HCT116 (cell line): ENCODE measurements around the gene MOV10L1. TPM values are rescaled to one million over a fixed set of nuclear protein-coding genes. Genes with fewer than 3 reads are reported as not detected.

Source experiments
- ATAC-seq: fragments of 200-7000 bp; cut with Tn5 transposase; 2 replicates; pipeline ENCODE4 v1.9.1; 2020; ENCODE audit warnings: mild to moderate bottlenecking, moderate library complexity
- BruUV-seq: library from RNA; stranded (reverse); fragments of 400-500 nt; replicated peaks from 2 replicates; lab custom pipeline; 2021; lab: Mats Ljungman, UMichigan
- CTCF ChIA-PET: fragments of 300-600 bp; sonication (Branson Sonifier 250); formaldehyde crosslinking; loops from one replicate; lab custom pipeline; 2021; ENCODE audit warnings: antibody characterized with exemption; lab: Charles Lee
- POLR2A ChIA-PET: fragments of 300-600, 350-600 bp; sonication (Branson Sonifier 250); formaldehyde crosslinking; loops from one replicate; lab custom pipeline; 2021; ENCODE audit warnings: antibody characterized with exemption; lab: Charles Lee
- RAD21 ChIA-PET, 2 experiments: fragments of 300-600 bp; sonication (Branson Sonifier 250); formaldehyde crosslinking; loops; one replicate each; lab custom pipeline; 2023; ENCODE audit warnings: low total read pairs in 2 of 2; ENCODE audit not compliant: uncharacterized antibody in 2 of 2, unreplicated experiment in 2 of 2, low non-redundant PET in 1 of 2; lab: Charles Lee
- DNase-seq: peaks from one replicate; pipeline ENCODE4 v3.0.0-alpha.2; 2010; ENCODE audit warnings: low read depth, low spot score
- H2AFZ ChIP-seq: fragments of 200-600 bp; shearing (Covaris generic), sonication (generic); 2 replicates; pipeline ENCODE4 v1.6.1; 2017; ENCODE audit warnings: low read depth, mixed run types, mixed read lengths, antibody characterized with exemption, low read length; ENCODE audit not compliant: poor library complexity, severe bottlenecking
- H3K27ac ChIP-seq: 2 replicates; pipeline ENCODE4 v1.5.1; 2012; ENCODE audit warnings: low read depth, low read length
- H3K27me3 ChIP-seq: fragments of 200-600 bp; sonication (generic); 2 replicates; pipeline ENCODE4 v1.6.1; 2016; ENCODE audit warnings: mixed run types, low read length, mixed read lengths; ENCODE audit not compliant: insufficient read depth
- H3K36me3 ChIP-seq, 2 experiments: fragments of 200-500 bp in 1 of 2; fragments of 200-600 bp in 1 of 2; sonication (Bioruptor generic) in 1 of 2; sonication (generic) in 1 of 2; 2 replicates each; pipeline versions ENCODE4 v1.5.1 to v1.6.1; 2014 to 2016; ENCODE audit warnings: low read length in 2 of 2, inconsistent platforms in 1 of 2, mixed read lengths in 1 of 2, mixed run types in 1 of 2; ENCODE audit not compliant: insufficient read depth in 2 of 2, control insufficient read depth in 1 of 2
- H3K4me1 ChIP-seq, 2 experiments: fragments of 200-600 bp in 1 of 2; sonication (generic) in 1 of 2; 2 replicates each; pipeline versions ENCODE4 v1.5.1 to v1.6.1; 2012 to 2017; ENCODE audit warnings: low read length in 2 of 2, inconsistent platforms in 1 of 2, mild to moderate bottlenecking in 1 of 2, mixed read lengths in 1 of 2, mixed run types in 1 of 2, moderate library complexity in 1 of 2; ENCODE audit not compliant: insufficient read depth in 2 of 2, control insufficient read depth in 1 of 2
- H3K4me2 ChIP-seq: fragments of 200-600 bp; sonication (generic); 2 replicates; pipeline ENCODE4 v1.6.1; 2017; ENCODE audit warnings: mixed run types, low read length, mixed read lengths
- H3K4me3 ChIP-seq, 2 experiments: fragments of 200-600 bp in 1 of 2; sonication (generic) in 1 of 2; replicated peaks in 1 of 2; 2 replicates each; pipeline ENCODE4 v1.5.1; 2011 to 2016; ENCODE audit warnings: low read length in 2 of 2, control low read depth in 1 of 2, low read depth in 1 of 2, mild to moderate bottlenecking in 1 of 2, mixed read lengths in 1 of 2, mixed run types in 1 of 2
- H3K79me2 ChIP-seq: fragments of 200-600 bp; sonication (generic); 2 replicates; pipeline ENCODE4 v1.6.1; 2017; ENCODE audit warnings: mild to moderate bottlenecking, mixed run types, low read length, moderate library complexity, mixed read lengths; ENCODE audit not compliant: insufficient read depth
- H3K9ac ChIP-seq: fragments of 200-600 bp; sonication (generic); 2 replicates; pipeline ENCODE4 v1.6.1; 2016; ENCODE audit warnings: low read length, mixed read lengths
- H3K9me2 ChIP-seq: fragments of 200-600 bp; sonication (generic), shearing (Covaris generic); 2 replicates; pipeline ENCODE4 v1.6.1; 2017; ENCODE audit warnings: mixed run types, mild to moderate bottlenecking, moderate library complexity; ENCODE audit not compliant: insufficient read depth
- H3K9me3 ChIP-seq, 2 experiments: fragments of 200-500 bp in 1 of 2; fragments of 200-600 bp in 1 of 2; sonication (Bioruptor generic) in 1 of 2; sonication (generic) in 1 of 2; 2 replicates each; pipeline ENCODE4 v1.6.1; 2014 to 2017; ENCODE audit warnings: low read length in 2 of 2, mixed read lengths in 2 of 2, inconsistent platforms in 1 of 2, low read depth in 1 of 2, mild to moderate bottlenecking in 1 of 2, mixed run types in 1 of 2, moderate library complexity in 1 of 2; ENCODE audit not compliant: control insufficient read depth in 1 of 2, insufficient read depth in 1 of 2
- H4K20me1 ChIP-seq: fragments of 200-600 bp; sonication (generic), shearing (Covaris generic); 2 replicates; pipeline ENCODE4 v1.6.1; 2017; ENCODE audit warnings: mixed run types, mild to moderate bottlenecking, moderate library complexity; ENCODE audit not compliant: insufficient read depth
- ATF3 ChIP-seq: IDR thresholded peaks from 2 replicates; pipeline ENCODE4 v1.6.1; 2012
- CTCF ChIP-seq, 3 experiments: fragments of 200-600 bp in 1 of 3; sonication (generic) in 1 of 3; IDR thresholded peaks in 2 of 3; conservative IDR thresholded peaks in 1 of 3; 2 replicates each; pipeline ENCODE4 v1.5.1; 2012 to 2017; ENCODE audit warnings: low read depth in 2 of 3, low read length in 2 of 3, antibody characterized with exemption in 1 of 3, borderline replicate concordance in 1 of 3, control low read depth in 1 of 3, mild to moderate bottlenecking in 1 of 3, mixed read lengths in 1 of 3, mixed run types in 1 of 3, moderate library complexity in 1 of 3; ENCODE audit not compliant: insufficient read depth in 1 of 3
- EZH2 ChIP-seq: fragments of 200-600 bp; sonication (generic); IDR thresholded peaks from 2 replicates; pipeline ENCODE4 v1.6.1; 2017; ENCODE audit warnings: antibody characterized with exemption, mixed run types
- POLR2AphosphoS5 ChIP-seq: IDR thresholded peaks from 2 replicates; pipeline ENCODE4 v1.6.1; 2011; ENCODE audit warnings: mild to moderate bottlenecking, low read depth, low read length, moderate library complexity
- RAD21 ChIP-seq: IDR thresholded peaks from 2 replicates; pipeline ENCODE4 v1.6.1; 2012; ENCODE audit warnings: low read depth, mild to moderate bottlenecking
- SRF ChIP-seq: IDR thresholded peaks from 2 replicates; pipeline ENCODE4 v1.6.1; 2012; ENCODE audit warnings: low read depth
- intact Hi-C: fragments of 100-400 bp; cut with micrococcal nuclease; formaldehyde crosslinking; loops from 2 replicates; pipeline ENCODE4 v1.10.0; 2022
- total RNA-seq: library from RNA; stranded (reverse); gene quantifications from one replicate; pipeline ENCODE4 v1.2.1, GENCODE V29; 2021; ENCODE audit not compliant: unreplicated experiment
- TF ChIP-seq, protein P1 (sequence below): IDR thresholded peaks from 2 replicates; pipeline ENCODE4 v1.6.1; 2011; ENCODE audit warnings: mild to moderate bottlenecking, low read length, moderate library complexity; ENCODE audit not compliant: insufficient replicate concordance; ENCODE audit errors: extremely low read depth
- TF ChIP-seq, protein P2 (sequence below): IDR thresholded peaks from 2 replicates; pipeline ENCODE4 v1.6.1; 2012

Gene MOV10L1
- total RNA-seq, 1 experiment from 2014 or later = not detected

- no TSS peak for BruUV-seq
- ChIA-PET CTCF (no interaction called here), POLR2A (no interaction called here), RAD21 (no interaction called here)
- peaks cover 15 to 27% of the 10 kb centered on the region in 2 experiments for H3K4me1 ChIP-seq
- H3K27me3 ChIP-seq = no peaks in the 10 kb centered on the region
- no peak overlapping the region for H3K9ac ChIP-seq
- peaks cover 2 to 20% of the 10 kb centered on the region in 2 experiments; a peak in 3 of 4 replicates for H3K36me3 ChIP-seq
- ATAC-seq = no peak
- H3K79me2 ChIP-seq = peaks cover 60% of the 10 kb centered on the region
- H2AFZ ChIP-seq = no peak overlapping the region
- no peak overlapping the region for H3K4me2 ChIP-seq
- no peak overlapping the region for H3K4me3 ChIP-seq
- H3K9me3 ChIP-seq = no peaks in the 10 kb centered on the region
- H3K27ac ChIP-seq = no peak overlapping the region
- no peaks in the 10 kb centered on the region for H3K9me2 ChIP-seq
- intact Hi-C loops = no loop called here
- no peak for TF ChIP-seq POLR2AphosphoS5
- TF ChIP-seq, protein P1, sequence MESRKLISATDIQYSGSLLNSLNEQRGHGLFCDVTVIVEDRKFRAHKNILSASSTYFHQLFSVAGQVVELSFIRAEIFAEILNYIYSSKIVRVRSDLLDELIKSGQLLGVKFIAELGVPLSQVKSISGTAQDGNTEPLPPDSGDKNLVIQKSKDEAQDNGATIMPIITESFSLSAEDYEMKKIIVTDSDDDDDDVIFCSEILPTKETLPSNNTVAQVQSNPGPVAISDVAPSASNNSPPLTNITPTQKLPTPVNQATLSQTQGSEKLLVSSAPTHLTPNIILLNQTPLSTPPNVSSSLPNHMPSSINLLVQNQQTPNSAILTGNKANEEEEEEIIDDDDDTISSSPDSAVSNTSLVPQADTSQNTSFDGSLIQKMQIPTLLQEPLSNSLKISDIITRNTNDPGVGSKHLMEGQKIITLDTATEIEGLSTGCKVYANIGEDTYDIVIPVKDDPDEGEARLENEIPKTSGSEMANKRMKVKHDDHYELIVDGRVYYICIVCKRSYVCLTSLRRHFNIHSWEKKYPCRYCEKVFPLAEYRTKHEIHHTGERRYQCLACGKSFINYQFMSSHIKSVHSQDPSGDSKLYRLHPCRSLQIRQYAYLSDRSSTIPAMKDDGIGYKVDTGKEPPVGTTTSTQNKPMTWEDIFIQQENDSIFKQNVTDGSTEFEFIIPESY = no peak
- DNase-seq = no peak
- peaks cover 6% of the 10 kb centered on the region; the same call in 1 of the 2 replicates for H4K20me1 ChIP-seq
Observed at GRCh38 chr22:50193621-50194020, 103.8 kb downstream of the MOV10L1 start.

DNA sequence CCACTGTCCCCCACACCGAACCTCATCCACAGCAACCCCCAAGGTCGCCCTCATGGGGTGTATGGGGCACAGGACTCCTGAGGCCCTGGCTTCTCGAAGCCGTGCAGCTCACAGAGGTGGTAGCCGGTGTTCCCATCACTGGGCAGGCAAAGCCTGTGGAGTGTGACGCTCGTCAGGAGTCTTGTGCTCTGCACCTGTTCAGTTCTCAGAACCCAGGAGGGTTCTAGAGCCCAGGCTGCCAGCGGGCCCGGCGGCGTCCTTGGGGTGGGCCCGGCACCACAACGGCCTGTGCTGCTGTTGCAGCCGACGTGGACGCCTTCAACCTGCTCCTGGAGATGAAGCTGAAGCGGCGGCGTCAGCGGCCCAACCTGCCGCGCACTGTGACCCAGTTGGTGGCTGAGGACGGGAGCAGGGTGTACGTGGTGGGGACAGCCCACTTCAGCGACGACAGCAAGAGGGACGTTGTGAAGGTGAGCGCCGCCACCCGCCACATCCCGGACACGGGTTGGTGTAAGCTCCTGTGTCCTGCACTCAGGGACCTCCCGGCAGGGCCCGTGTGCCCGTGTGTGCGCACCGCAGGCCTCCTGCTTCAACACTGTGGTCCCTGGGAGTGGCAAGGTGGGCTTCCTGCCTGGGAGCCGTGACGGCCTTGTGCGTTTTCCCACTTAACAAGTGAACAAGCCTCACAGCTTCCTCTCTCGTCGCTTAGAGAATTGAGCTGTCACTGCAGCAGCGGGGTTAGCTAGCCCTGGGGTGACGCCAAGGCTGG is 104.4 kb downstream of the MOV10L1 start:
- RAD21 ChIA-PET = no interaction called here
- no TSS peak for BruUV-seq
- H3K4me3 ChIP-seq = no peak overlapping the region

More for the DNA sequence above, 104.4 kb downstream of the MOV10L1 start:
- Histone ChIP-seq H3K79me2 (peaks cover 54% of the 10 kb centered on the region), H2AFZ (no peak overlapping the region), H3K9ac (no peak overlapping the region), H3K9me2 (no peaks in the 10 kb centered on the region), H3K4me2 (no peak overlapping the region), H3K36me3 (peaks cover 2 to 20% of the 10 kb centered on the region in 2 experiments; a peak in 3 of 4 replicates), H4K20me1 (peaks cover 6% of the 10 kb centered on the region; the same call in 1 of the 2 replicates), H3K27me3 (no peaks in the 10 kb centered on the region), H3K4me1 (peaks cover 12 to 21% of the 10 kb centered on the region in 2 experiments), H3K27ac (no peak overlapping the region), H3K9me3 (no peaks in the 10 kb centered on the region)
- intact Hi-C loops = no loop called here
- TF ChIP-seq, protein P2, sequence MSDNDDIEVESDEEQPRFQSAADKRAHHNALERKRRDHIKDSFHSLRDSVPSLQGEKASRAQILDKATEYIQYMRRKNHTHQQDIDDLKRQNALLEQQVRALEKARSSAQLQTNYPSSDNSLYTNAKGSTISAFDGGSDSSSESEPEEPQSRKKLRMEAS = no peak
- TF ChIP-seq POLR2AphosphoS5 (no peak), EZH2 (no peak), SRF (no peak), ATF3 (no peak), RAD21 (no peak), CTCF (IDR thresholded peaks at IDR 0.05 in 2 of 3, conservative IDR thresholded peaks at IDR 0.05 in 1 of 3; ENCODE audit: borderline replicate concordance in 1 of 3, insufficient read depth in 1 of 3, low read depth in 2 of 3, low read length in 2 of 3) (no peak)
- TF ChIP-seq, protein P1 = no peak
- ChIA-PET CTCF (no interaction called here), POLR2A (no interaction called here)
- ATAC-seq = no peak
- DNase-seq = no peak
